GM18502 (cell line): ENCODE results near the gene ARID3A.
"Not testable (repeated sequence)": the region's sequence is repeated elsewhere in the genome, so short reads cannot be mapped to it uniquely, and the experiment has no call there.

Source experiments
- ATAC-seq: cut with Tn5 transposase; IDR thresholded peaks from one replicate; pipeline ENCODE4 v1.9.1; 2021; ENCODE audit warnings: mild to moderate bottlenecking; ENCODE audit not compliant: unreplicated experiment, poor library complexity

Gene ARID3A

GRCh38 chr19:925526-926322, at the start of gene ARID3A:
Gene ARID3A, plus strand, starts transcription at chr19:926035. Its CDS starts 3,494 bp downstream, at chr19:929529.
- peak; percentile 56 for ATAC-seq

GRCh38 chr19:876089-876488, 49.7 kb upstream of the ARID3A start:
- ATAC-seq = no peak

GRCh38 chr19:876780-877314, 49.0 kb upstream of the ARID3A start:
- no peak for ATAC-seq

- not testable (repeated sequence) for ATAC-seq
These were observed 47.7 kb upstream of the ARID3A start for GRCh38 chr19:877992-878660.

GRCh38 chr19:878751-879561, 46.9 kb upstream of the ARID3A start:
- ATAC-seq = not testable (repeated sequence)

GRCh38 chr19:879711-880438, 46.0 kb upstream of the ARID3A start:
- no peak for ATAC-seq

GRCh38 chr19:881385-882071, 44.3 kb upstream of the ARID3A start:
- no peak for ATAC-seq

- no peak for ATAC-seq
These were observed 42.9 kb upstream of the ARID3A start for GRCh38 chr19:882871-883497.

- no peak for ATAC-seq
These were observed 42.1 kb upstream of the ARID3A start for GRCh38 chr19:883661-884211.

GRCh38 chr19:884420-885211, 41.2 kb upstream of the ARID3A start:
- ATAC-seq = no peak

GRCh38 chr19:885536-886224, 40.2 kb upstream of the ARID3A start:
- no peak for ATAC-seq

- ATAC-seq = no peak
These were observed 38.8 kb upstream of the ARID3A start for GRCh38 chr19:887072-887471.

GRCh38 chr19:887599-887998, 38.2 kb upstream of the ARID3A start:
- no peak for ATAC-seq

- no peak for ATAC-seq
These were observed 37.1 kb upstream of the ARID3A start for GRCh38 chr19:888581-889385.

GRCh38 chr19:889662-890295, 36.1 kb upstream of the ARID3A start:
- no peak for ATAC-seq

GRCh38 chr19:890831-891230, 35.0 kb upstream of the ARID3A start:
- ATAC-seq = no peak
